DOHH2 (cell line): ENCODE data around the gene COG1.

Experiments used
- CTCF ChIP-seq: fragments of 200-600 bp; sonication (generic); IDR thresholded peaks from one replicate; pipeline ENCODE4 v1.5.1; 2014; ENCODE audit warnings: antibody characterized with exemption, mild to moderate bottlenecking, low read depth, low read length; ENCODE audit not compliant: poor library complexity, severe bottlenecking
- EZH2phosphoT487 ChIP-seq: fragments of 200-600 bp; sonication (generic); IDR thresholded peaks from 2 replicates; pipeline ENCODE4 v1.6.1; 2017; ENCODE audit warnings: borderline replicate concordance, mild to moderate bottlenecking, antibody characterized with exemption, low read length, moderate library complexity, mixed read lengths

- TF ChIP-seq CTCF (no peak), EZH2phosphoT487 (no peak)
These were observed 13.5 kb upstream of the COG1 start for GRCh38 chr17:73179387-73179786.
